Fibroblast of skin of left biceps (primary cell): ENCODE measurements around the gene GPS1.
A peak's percentile ranks its signal among the peaks of the same experiment; 100 is the strongest.
"Not testable (repeated sequence)": the region's sequence is repeated elsewhere in the genome, so short reads cannot be mapped to it uniquely, and the experiment has no call there.

ENCODE experiments used
- DNase-seq, 2 experiments: peaks; one replicate each; pipeline ENCODE4 v3.0.0-alpha.2; 2013; ENCODE audit warnings: low read depth in 2 of 2

The GPS1 gene

GRCh38 chr17:82028966-82029365, 22.7 kb upstream of the GPS1 start:
- no peak for DNase-seq

- no peak for DNase-seq
Measured at GRCh38 chr17:82029391-82029790, 22.3 kb upstream of the GPS1 start.

- DNase-seq: no peak
Measured at GRCh38 chr17:82029990-82030469, 21.7 kb upstream of the GPS1 start.

GRCh38 chr17:82030470-82031302, 21.0 kb upstream of the GPS1 start:
- DNase-seq: peak; percentile 30 to 33

GRCh38 chr17:82031303-82031884, 20.3 kb upstream of the GPS1 start, which contains the start of gene RAC3:
Gene RAC3 (plus strand): TSS chr17:82031678. CDS start chr17:82031762, 84 bp downstream.
- no peak for DNase-seq

GRCh38 chr17:82031885-82032627, 19.6 kb upstream of the GPS1 start:
- no peak for DNase-seq

GRCh38 chr17:82033359-82034085, 18.2 kb upstream of the GPS1 start:
- no peak for DNase-seq

- no peak for DNase-seq
Measured at GRCh38 chr17:82034371-82035011, 17.2 kb upstream of the GPS1 start.

- no peak for DNase-seq
Measured at GRCh38 chr17:82035488-82035887, 16.2 kb upstream of the GPS1 start.

- no peak for DNase-seq
Measured at GRCh38 chr17:82035956-82036633, 15.6 kb upstream of the GPS1 start.

GRCh38 chr17:82036634-82037091, 15.0 kb upstream of the GPS1 start:
- DNase-seq: no peak

- peak; percentile 78 to 83 for DNase-seq
Measured at GRCh38 chr17:82037092-82037888, 14.4 kb upstream of the GPS1 start, which contains the start of gene DCXR. Gene DCXR (minus strand): TSS chr17:82037697. CDS start chr17:82037682, 15 bp downstream.

GRCh38 chr17:82037889-82038195, 13.9 kb upstream of the GPS1 start:
- no peak for DNase-seq

- not testable (repeated sequence) for DNase-seq
Measured at GRCh38 chr17:82038796-82039409, 12.8 kb upstream of the GPS1 start.

GRCh38 chr17:82039695-82040299, 11.9 kb upstream of the GPS1 start:
- DNase-seq: no peak

GRCh38 chr17:82041144-82041814, 10.4 kb upstream of the GPS1 start:
- DNase-seq: no peak

GRCh38 chr17:82042649-82043048, 9.0 kb upstream of the GPS1 start:
- no peak for DNase-seq

GRCh38 chr17:82043507-82043906, 8.2 kb upstream of the GPS1 start:
- DNase-seq: no peak
